IMR-90 (cell line): ENCODE measurements around the gene KRABD2.

ENCODE experiments used
- ATAC-seq: fragments of 200-7000 bp; cut with Tn5 transposase; 2 replicates; pipeline ENCODE4 v1.9.1; 2020; ENCODE audit warnings: low read depth, mild to moderate bottlenecking, moderate library complexity
- BruUV-seq: library from RNA; stranded (reverse); fragments of 400-500 nt; replicated peaks from 2 replicates; lab custom pipeline; 2021; lab: Mats Ljungman, UMichigan
- CTCF ChIA-PET: fragments of 300-600 bp; formaldehyde crosslinking; extraction: SDS; loops from one replicate; lab custom pipeline; 2021; ENCODE audit warnings: antibody characterized with exemption; lab: Yijun Ruan, JAX
- POLR2A ChIA-PET: fragments of 300-600 bp; sonication (Branson Sonifier 250); formaldehyde crosslinking; loops from one replicate; lab custom pipeline; 2022; ENCODE audit warnings: antibody characterized with exemption; ENCODE audit not compliant: unreplicated experiment; lab: Charles Lee
- DNase-seq: peaks from one replicate; pipeline ENCODE4 v3.0.0; 2013
- H2AFZ ChIP-seq: replicated peaks from 2 replicates; pipeline ENCODE3; 2013; ENCODE audit warnings: low read length, mild to moderate bottlenecking; ENCODE audit not compliant: poor library complexity
- H2AK5ac ChIP-seq: 2 replicates; pipeline ENCODE4 v1.6.1; 2013; ENCODE audit warnings: low read depth, low read length, inconsistent platforms
- H2AK9ac ChIP-seq: replicated peaks from 2 replicates; pipeline ENCODE3; 2013; ENCODE audit warnings: mild to moderate bottlenecking, low read depth, low read length, moderate library complexity; ENCODE audit not compliant: poor library complexity
- H2BK120ac ChIP-seq: 2 replicates; pipeline ENCODE4 v1.6.1; 2013; ENCODE audit warnings: low read depth, low read length, inconsistent platforms
- H2BK15ac ChIP-seq: 3 replicates; pipeline ENCODE4 v1.6.1; 2013; ENCODE audit warnings: low read depth, low read length, inconsistent platforms
- H2BK20ac ChIP-seq: 2 replicates; pipeline ENCODE4 v1.6.1; 2013; ENCODE audit warnings: low read depth, mild to moderate bottlenecking, inconsistent platforms, low read length, moderate library complexity
- H2BK5ac ChIP-seq: 2 replicates; pipeline ENCODE4 v1.6.1; 2013; ENCODE audit warnings: mild to moderate bottlenecking, low read depth, low read length, inconsistent platforms; ENCODE audit not compliant: poor library complexity, severe bottlenecking
- H3K14ac ChIP-seq: replicated peaks from 2 replicates; pipeline ENCODE4 v1.6.1; 2013; ENCODE audit warnings: low read depth, low read length, inconsistent platforms
- H3K18ac ChIP-seq: 2 replicates; pipeline ENCODE4 v1.6.1; 2013; ENCODE audit warnings: low read depth, low read length, control low read depth
- H3K23ac ChIP-seq: 2 replicates; pipeline ENCODE4 v1.6.1; 2013; ENCODE audit warnings: low read depth, low read length, inconsistent platforms
- H3K27ac ChIP-seq: 2 replicates; pipeline ENCODE4 v1.5.1; 2013; ENCODE audit warnings: mild to moderate bottlenecking, control low read depth, low read length; ENCODE audit not compliant: insufficient read depth
- H3K27me3 ChIP-seq: 2 replicates; pipeline ENCODE4 v1.6.1; 2013; ENCODE audit warnings: low read length; ENCODE audit not compliant: control insufficient read depth, insufficient read depth
- H3K36me3 ChIP-seq: 2 replicates; pipeline ENCODE4 v1.6.1; 2013; ENCODE audit warnings: low read length, mixed read lengths; ENCODE audit not compliant: control insufficient read depth, insufficient read depth
- H3K4ac ChIP-seq: 2 replicates; pipeline ENCODE4 v1.6.1; 2013; ENCODE audit warnings: low read depth, low read length, inconsistent platforms
- H3K4me1 ChIP-seq: 2 replicates; pipeline ENCODE4 v1.6.1; 2013; ENCODE audit warnings: low read length, mixed read lengths; ENCODE audit not compliant: control insufficient read depth, insufficient read depth
- H3K4me2 ChIP-seq: 2 replicates; pipeline ENCODE4 v1.6.1; 2013; ENCODE audit warnings: low read depth, mild to moderate bottlenecking, control low read depth, low read length, moderate library complexity
- H3K4me3 ChIP-seq: 2 replicates; pipeline ENCODE4 v1.5.1; 2013; ENCODE audit warnings: low read depth, mild to moderate bottlenecking, control low read depth, low read length, moderate library complexity; ENCODE audit not compliant: insufficient read depth
- H3K56ac ChIP-seq: 2 replicates; pipeline ENCODE4 v1.6.1; 2013; ENCODE audit warnings: low read length, inconsistent platforms; ENCODE audit not compliant: insufficient read depth; ENCODE audit errors: extremely low read depth
- H3K79me1 ChIP-seq, 2 experiments: 2 replicates each; pipeline ENCODE4 v1.6.1; 2013; ENCODE audit warnings: low read length in 2 of 2, inconsistent platforms in 1 of 2, low read depth in 1 of 2
- H3K9ac ChIP-seq: 2 replicates; pipeline ENCODE4 v1.6.1; 2013; ENCODE audit warnings: low read depth, low read length, control low read depth
- H3K9me1 ChIP-seq: 2 replicates; pipeline ENCODE4 v1.6.1; 2013; ENCODE audit warnings: low read length, inconsistent platforms; ENCODE audit not compliant: insufficient read depth
- H3K9me3 ChIP-seq: 2 replicates; pipeline ENCODE4 v1.6.1; 2013; ENCODE audit warnings: low read length; ENCODE audit not compliant: control insufficient read depth, insufficient read depth
- H4K20me1 ChIP-seq: 2 replicates; pipeline ENCODE4 v1.6.1; 2013; ENCODE audit warnings: low read length, inconsistent platforms; ENCODE audit not compliant: insufficient read depth
- H4K5ac ChIP-seq: 2 replicates; pipeline ENCODE4 v1.6.1; 2013; ENCODE audit warnings: mild to moderate bottlenecking, low read depth, low read length, control low read depth
- H4K8ac ChIP-seq, 2 experiments: 2 replicates each; pipeline ENCODE4 v1.6.1; 2013; ENCODE audit warnings: low read depth in 2 of 2, low read length in 2 of 2, control low read depth in 1 of 2, inconsistent platforms in 1 of 2
- H4K91ac ChIP-seq: 2 replicates; pipeline ENCODE4 v1.6.1; 2013; ENCODE audit warnings: low read depth, low read length, inconsistent platforms; ENCODE audit not compliant: insufficient read depth
- CEBPB ChIP-seq: IDR thresholded peaks from 2 replicates; pipeline ENCODE4 v1.6.1; 2012; ENCODE audit warnings: low read depth, low read length, improper control_type of control experiment
- CHD1 ChIP-seq: IDR thresholded peaks from 2 replicates; pipeline ENCODE4 v1.6.1; 2012; ENCODE audit warnings: low read depth, low read length, improper control_type of control experiment
- ELK1 ChIP-seq: fragments of 150-350 bp; IDR thresholded peaks from 2 replicates; pipeline ENCODE4 v1.6.1; 2016; ENCODE audit warnings: low read depth, mild to moderate bottlenecking, low read length, moderate library complexity, borderline replicate concordance
- FOS ChIP-seq: fragments of 150-350 bp; IDR thresholded peaks from 2 replicates; pipeline ENCODE4 v1.6.1; 2016; ENCODE audit warnings: low read depth, low read length
- MAZ ChIP-seq: IDR thresholded peaks from 2 replicates; pipeline ENCODE4 v1.6.1; 2012; ENCODE audit warnings: low read depth, mild to moderate bottlenecking, low read length, improper control_type of control experiment, moderate library complexity, borderline replicate concordance
- MXI1 ChIP-seq: IDR thresholded peaks from 2 replicates; pipeline ENCODE4 v1.6.1; 2012; ENCODE audit warnings: low read depth, mild to moderate bottlenecking, low read length, moderate library complexity, borderline replicate concordance
- NFE2L2 ChIP-seq: fragments of 150-350 bp; IDR thresholded peaks from 2 replicates; pipeline ENCODE4 v1.6.1; 2016; ENCODE audit warnings: low read depth, mild to moderate bottlenecking, low read length
- RAD21 ChIP-seq: IDR thresholded peaks from 2 replicates; pipeline ENCODE4 v1.6.1; 2012; ENCODE audit warnings: low read length, improper control_type of control experiment
- RFX5 ChIP-seq: IDR thresholded peaks from 2 replicates; pipeline ENCODE4 v1.8.0; 2012; ENCODE audit warnings: low read depth, mild to moderate bottlenecking, low read length, moderate library complexity
- SMC3 ChIP-seq: fragments of 150-350 bp; IDR thresholded peaks from 2 replicates; pipeline ENCODE4 v1.6.1; 2016; ENCODE audit warnings: low read depth, mild to moderate bottlenecking, antibody characterized with exemption, low read length, moderate library complexity
- WGBS, 2 experiments: methylation state at CpG; one replicate each; pipeline versions ENCODE4 v1.1.5 to v1.1.7; 2013; ENCODE audit warnings: missing lambda C conversion rate in 2 of 2; ENCODE audit not compliant: insufficient read length in 1 of 2; ENCODE audit errors: extremely low coverage in 2 of 2; 5-methylcytosine and 5-hydroxymethylcytosine counted together
- dilution Hi-C: fragments of 300-500 bp; cut with HindIII; formaldehyde crosslinking; loops from one replicate; pipeline ENCODE4 v1.14.3; 2018; ENCODE audit warnings: low sequenced_read_pairs; ENCODE audit not compliant: unreplicated experiment
- in situ Hi-C: fragments of 300-500 bp; cut with MboI; formaldehyde crosslinking; loops from 3 replicates; pipeline ENCODE4 v1.14.3; 2019; ENCODE audit warnings: low sequenced_read_pairs, inconsistent platforms, mixed read lengths
- intact Hi-C: fragments of 100-400 bp; cut with micrococcal nuclease; formaldehyde crosslinking; loops from 2 replicates; pipeline ENCODE4 v1.10.0; 2022
- TF ChIP-seq, protein P1 (sequence below): conservative IDR thresholded peaks from 2 replicates; pipeline ENCODE4 v1.5.1; 2012; ENCODE audit warnings: mild to moderate bottlenecking, low read depth, low read length, improper control_type of control experiment

Gene KRABD2

GRCh38 chr17:8360751-8361150 lies 15.8 kb downstream of the KRABD2 start:
- no peak overlapping the region for H2BK20ac ChIP-seq
- H3K18ac ChIP-seq = no peak overlapping the region
- no peak overlapping the region for H3K23ac ChIP-seq
- H3K9ac ChIP-seq = no peak overlapping the region
- H3K27me3 ChIP-seq = no peaks in the 10 kb centered on the region
- intact Hi-C loops = no loop called here
- no peak overlapping the region for H4K91ac ChIP-seq
- H3K56ac ChIP-seq = no peak overlapping the region
- H4K8ac ChIP-seq = no peak overlapping the region
- no peak overlapping the region for H2BK5ac ChIP-seq
- H3K9me1 ChIP-seq = peaks cover 17% of the 10 kb centered on the region
- H2AK5ac ChIP-seq = no peak overlapping the region
- H3K9me3 ChIP-seq = no peaks in the 10 kb centered on the region
- DNase-seq (no peak), ATAC-seq (no peak; the same call in 1 of the 2 replicates)
- TF ChIP-seq NFE2L2 = no peak
- no peak for TF ChIP-seq ELK1
- TF ChIP-seq MXI1 = no peak
- no peak for TF ChIP-seq FOS
- TF ChIP-seq SMC3 = no peak
- TF ChIP-seq, protein P1, sequence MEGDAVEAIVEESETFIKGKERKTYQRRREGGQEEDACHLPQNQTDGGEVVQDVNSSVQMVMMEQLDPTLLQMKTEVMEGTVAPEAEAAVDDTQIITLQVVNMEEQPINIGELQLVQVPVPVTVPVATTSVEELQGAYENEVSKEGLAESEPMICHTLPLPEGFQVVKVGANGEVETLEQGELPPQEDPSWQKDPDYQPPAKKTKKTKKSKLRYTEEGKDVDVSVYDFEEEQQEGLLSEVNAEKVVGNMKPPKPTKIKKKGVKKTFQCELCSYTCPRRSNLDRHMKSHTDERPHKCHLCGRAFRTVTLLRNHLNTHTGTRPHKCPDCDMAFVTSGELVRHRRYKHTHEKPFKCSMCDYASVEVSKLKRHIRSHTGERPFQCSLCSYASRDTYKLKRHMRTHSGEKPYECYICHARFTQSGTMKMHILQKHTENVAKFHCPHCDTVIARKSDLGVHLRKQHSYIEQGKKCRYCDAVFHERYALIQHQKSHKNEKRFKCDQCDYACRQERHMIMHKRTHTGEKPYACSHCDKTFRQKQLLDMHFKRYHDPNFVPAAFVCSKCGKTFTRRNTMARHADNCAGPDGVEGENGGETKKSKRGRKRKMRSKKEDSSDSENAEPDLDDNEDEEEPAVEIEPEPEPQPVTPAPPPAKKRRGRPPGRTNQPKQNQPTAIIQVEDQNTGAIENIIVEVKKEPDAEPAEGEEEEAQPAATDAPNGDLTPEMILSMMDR = no peak
- TF ChIP-seq RAD21 = no peak
- TF ChIP-seq MAZ = no peak
- no peak for TF ChIP-seq CHD1
- no peak for TF ChIP-seq RFX5
- no peak for TF ChIP-seq CEBPB
- H2BK120ac ChIP-seq = no peak overlapping the region; the same call in 1 of the 2 replicates
- no peak overlapping the region for H3K4me3 ChIP-seq
- CTCF ChIA-PET = interaction anchor here (0.6 to 1.5 kb wide), 2 partner anchors 16 to 1763 kb away, joined by 3 read pairs; partner anchors contain the start of gene KRABD2
- H4K5ac ChIP-seq = no peak overlapping the region
- H2BK15ac ChIP-seq = no peak overlapping the region
- in situ Hi-C loops = no loop called here
- no peak overlapping the region for H2AK9ac ChIP-seq
- no peak overlapping the region; the same call in 1 of the 2 replicates for H3K14ac ChIP-seq
- no CpG with 5 or more reads among the region's 3 CpGs for WGBS, 2 experiments
- BruUV-seq = no TSS peak
- no peak overlapping the region for H3K27ac ChIP-seq
- dilution Hi-C loops = no loop called here
- H3K4me2 ChIP-seq = no peak overlapping the region
- H3K36me3 ChIP-seq = peaks cover 2% of the 10 kb centered on the region; the same call in 1 of the 2 replicates
- no peak overlapping the region for H3K4ac ChIP-seq
- H3K4me1 ChIP-seq = peaks cover 16% of the 10 kb centered on the region
- peaks cover 5 to 24% of the 10 kb centered on the region in 2 experiments for H3K79me1 ChIP-seq
- POLR2A ChIA-PET = no interaction called here
- no peaks in the 10 kb centered on the region for H4K20me1 ChIP-seq
- no peak overlapping the region for H2AFZ ChIP-seq
